H9 (cell line): ENCODE data around the gene DERA. TPM values are rescaled to one million over a fixed set of nuclear protein-coding genes. Genes with fewer than 3 reads are reported as not detected.

Source experiments
- DNase-seq: peaks from one replicate; pipeline ENCODE4 v3.0.0-alpha.2; 2017
- H2AFZ ChIP-seq: one replicate; pipeline ENCODE4 v1.6.1; 2013; ENCODE audit warnings: mild to moderate bottlenecking, low read length, control low read depth, moderate library complexity
- H2AK5ac ChIP-seq: 2 replicates; pipeline ENCODE4 v1.6.1; 2013; ENCODE audit warnings: low read length, control low read depth, mixed read lengths; ENCODE audit not compliant: insufficient read length
- H2BK120ac ChIP-seq: one replicate; pipeline ENCODE4 v1.6.1; 2013; ENCODE audit warnings: low read depth, mild to moderate bottlenecking, low read length, control low read depth, inconsistent platforms; ENCODE audit not compliant: poor library complexity, severe bottlenecking
- H2BK12ac ChIP-seq: 2 replicates; pipeline ENCODE4 v1.6.1; 2013; ENCODE audit warnings: low read length, control low read depth, mixed read lengths, low read depth; ENCODE audit not compliant: insufficient read length
- H2BK15ac ChIP-seq: 2 replicates; pipeline ENCODE4 v1.6.1; 2013; ENCODE audit warnings: low read depth, low read length, control low read depth
- H2BK20ac ChIP-seq: one replicate; pipeline ENCODE4 v1.6.1; 2013; ENCODE audit warnings: low read depth, mild to moderate bottlenecking, low read length, control low read depth, inconsistent platforms; ENCODE audit not compliant: poor library complexity, severe bottlenecking
- H2BK5ac ChIP-seq: 2 replicates; pipeline ENCODE4 v1.6.1; 2013; ENCODE audit warnings: low read length, control low read depth, mixed read lengths; ENCODE audit not compliant: insufficient read length
- H3K14ac ChIP-seq: 2 replicates; pipeline ENCODE4 v1.6.1; 2013; ENCODE audit warnings: low read length, control low read depth; ENCODE audit not compliant: insufficient read depth
- H3K18ac ChIP-seq: 2 replicates; pipeline ENCODE4 v1.6.1; 2013; ENCODE audit warnings: low read depth, mild to moderate bottlenecking, mixed read lengths, low read length, control low read depth; ENCODE audit not compliant: insufficient read length
- H3K23ac ChIP-seq: 2 replicates; pipeline ENCODE4 v1.6.1; 2013; ENCODE audit warnings: low read length, control low read depth, mixed read lengths, low read depth; ENCODE audit not compliant: insufficient read length
- H3K23me2 ChIP-seq: 2 replicates; pipeline ENCODE4 v1.6.1; 2013; ENCODE audit warnings: low read depth, mild to moderate bottlenecking, mixed read lengths, low read length, control low read depth; ENCODE audit not compliant: insufficient read length, poor library complexity, severe bottlenecking
- H3K27ac ChIP-seq: 2 replicates; pipeline ENCODE4 v1.5.1; 2013; ENCODE audit warnings: low read length, control low read depth, mixed read lengths, low read depth; ENCODE audit not compliant: insufficient read length
- H3K27me3 ChIP-seq: 2 replicates; pipeline ENCODE4 v1.6.1; 2013; ENCODE audit warnings: low read length, control low read depth, inconsistent platforms; ENCODE audit not compliant: insufficient read depth
- H3K4ac ChIP-seq: 2 replicates; pipeline ENCODE4 v1.6.1; 2013; ENCODE audit warnings: low read depth, mild to moderate bottlenecking, control low read depth, inconsistent platforms, low read length, moderate library complexity
- H3K4me1 ChIP-seq: 2 replicates; pipeline ENCODE4 v1.6.1; 2013; ENCODE audit warnings: low read length, control low read depth, inconsistent platforms; ENCODE audit not compliant: insufficient read depth
- H3K4me2 ChIP-seq: 2 replicates; pipeline ENCODE4 v1.6.1; 2013; ENCODE audit warnings: low read length, control low read depth, mixed read lengths; ENCODE audit not compliant: insufficient read length, insufficient read depth
- H3K56ac ChIP-seq: 2 replicates; pipeline ENCODE4 v1.6.1; 2013; ENCODE audit warnings: low read depth, mild to moderate bottlenecking, mixed read lengths, low read length, control low read depth; ENCODE audit not compliant: insufficient read length
- H3K79me1 ChIP-seq: 2 replicates; pipeline ENCODE4 v1.6.1; 2013; ENCODE audit warnings: low read depth, mild to moderate bottlenecking, moderate library complexity, low read length, control low read depth, inconsistent platforms; ENCODE audit not compliant: insufficient read depth, poor library complexity, severe bottlenecking
- H3K79me2 ChIP-seq: 2 replicates; pipeline ENCODE4 v1.6.1; 2013; ENCODE audit warnings: low read length, control low read depth, inconsistent platforms; ENCODE audit not compliant: insufficient read depth
- H3K9ac ChIP-seq: 2 replicates; pipeline ENCODE4 v1.6.1; 2013; ENCODE audit warnings: low read length, control low read depth, mixed read lengths; ENCODE audit not compliant: insufficient read length; ENCODE audit errors: extremely low read depth
- H3K9me3 ChIP-seq: one replicate; pipeline ENCODE4 v1.6.1; 2013; ENCODE audit warnings: low read depth, low read length, inconsistent platforms; ENCODE audit not compliant: control insufficient read depth
- H3T11ph ChIP-seq: one replicate; pipeline ENCODE4 v1.6.1; 2013; ENCODE audit warnings: mild to moderate bottlenecking, low read length, control low read depth, inconsistent platforms
- H4K20me1 ChIP-seq: one replicate; pipeline ENCODE4 v1.6.1; 2013; ENCODE audit not compliant: control insufficient read depth, insufficient read length, insufficient read depth
- H4K5ac ChIP-seq: 2 replicates; pipeline ENCODE4 v1.6.1; 2013; ENCODE audit warnings: low read depth, mild to moderate bottlenecking, mixed read lengths, low read length, control low read depth; ENCODE audit not compliant: insufficient read length
- H4K8ac ChIP-seq: replicated peaks from 2 replicates; pipeline ENCODE4 v1.6.1; 2013; ENCODE audit warnings: low read length, control low read depth, mixed read lengths, low read depth; ENCODE audit not compliant: insufficient read length
- H4K91ac ChIP-seq: 2 replicates; pipeline ENCODE4 v1.6.1; 2013; ENCODE audit warnings: low read depth, mild to moderate bottlenecking, moderate library complexity, mixed read lengths, low read length, control low read depth; ENCODE audit not compliant: insufficient read length
- H3K27ac Mint-ChIP-seq, 3 experiments: 2 replicates in 2 of 3; 3 replicates in 1 of 3; pipeline ENCODE4 v1.8.0; 2020 to 2021; ENCODE audit warnings: mixed read lengths in 3 of 3, mild to moderate bottlenecking in 1 of 3, moderate library complexity in 1 of 3
- H3K27me3 Mint-ChIP-seq: 2 replicates; pipeline ENCODE4 v1.8.0; 2021; ENCODE audit warnings: low read depth, mild to moderate bottlenecking, moderate library complexity, mixed read lengths
- H3K36me3 Mint-ChIP-seq, 3 experiments: 2 replicates in 2 of 3; 3 replicates in 1 of 3; pipeline ENCODE4 v1.8.0; 2020 to 2021; ENCODE audit warnings: low read depth in 3 of 3, mixed read lengths in 3 of 3; ENCODE audit not compliant: insufficient read depth in 1 of 3
- H3K4me1 Mint-ChIP-seq, 2 experiments: 2 replicates each; pipeline ENCODE4 v1.8.0; 2020; ENCODE audit warnings: mixed read lengths in 2 of 2
- H3K4me3 Mint-ChIP-seq, 2 experiments: 2 replicates in 1 of 2; 3 replicates in 1 of 2; pipeline ENCODE4 v1.8.0; 2020 to 2021; ENCODE audit warnings: mild to moderate bottlenecking in 2 of 2, mixed read lengths in 2 of 2, moderate library complexity in 1 of 2
- H3K9me3 Mint-ChIP-seq, 2 experiments: 2 replicates in 1 of 2; 3 replicates in 1 of 2; pipeline ENCODE4 v1.8.0; 2020; ENCODE audit warnings: mild to moderate bottlenecking in 2 of 2, mixed read lengths in 2 of 2, moderate library complexity in 1 of 2
- WGBS: extraction: QIAGEN DNeasy Blood & Tissue Kit; methylation state at CpG from one replicate; pipeline ENCODE4 v1.1.7; 2013; ENCODE audit warnings: missing lambda C conversion rate, low lambda C conversion rate, mixed read lengths; ENCODE audit not compliant: insufficient read length; ENCODE audit errors: extremely low coverage; 5-methylcytosine and 5-hydroxymethylcytosine counted together
- total RNA-seq: library from RNA; stranded (reverse); gene quantifications from 2 replicates; pipeline ENCODE4 v1.2.1, GENCODE V29; 2021
- TF ChIP-seq, protein P1 (sequence below): fragments of 200-600 bp; sonication (generic); conservative IDR thresholded peaks from 3 replicates; pipeline ENCODE4 v1.8.0; 2021; ENCODE audit warnings: antibody characterized with exemption, mild to moderate bottlenecking

The DERA gene
- total RNA-seq, 1 experiment from 2014 or later = 20.9 TPM

DNA sequence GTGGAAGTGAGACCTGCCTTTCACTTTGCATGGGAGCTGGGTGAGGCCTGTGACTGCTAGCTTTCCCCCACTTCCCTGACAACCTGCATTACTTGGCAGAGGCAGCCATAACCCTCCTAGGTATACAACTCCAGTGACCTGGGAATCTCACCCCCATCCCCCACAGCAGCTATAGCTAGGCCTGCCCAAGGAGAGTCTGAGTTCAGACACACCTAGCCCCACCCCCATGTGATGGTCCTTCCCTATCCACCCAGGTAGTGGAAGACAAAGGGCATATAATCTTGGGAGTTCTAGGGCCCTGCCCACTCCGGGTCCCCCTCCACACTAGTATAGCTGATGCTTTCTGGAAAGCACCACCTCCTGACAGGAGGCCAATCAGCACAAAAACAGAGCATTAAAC, 35.3 kb upstream of the DERA start:
- no peaks in the 10 kb centered on the region for H3K27me3 Mint-ChIP-seq
- H3K23me2 ChIP-seq = no peaks in the 10 kb centered on the region
- H3K79me2 ChIP-seq = no peaks in the 10 kb centered on the region
- no peak overlapping the region for H4K5ac ChIP-seq
- H2BK20ac ChIP-seq = no peak overlapping the region
- H3K9me3 ChIP-seq = no peaks in the 10 kb centered on the region
- H2AK5ac ChIP-seq = no peak overlapping the region
- peaks cover 0 to 5% (median 4%) of the 10 kb centered on the region in 3 experiments; a peak in 5 of 7 replicates for H3K36me3 Mint-ChIP-seq
- peaks cover 17 to 22% of the 10 kb centered on the region in 2 experiments for H3K4me1 Mint-ChIP-seq
- H3T11ph ChIP-seq = no peak overlapping the region
- no peak overlapping the region for H3K18ac ChIP-seq
- WGBS = no CpG with 5 or more reads among the region's 1 CpG
- no peaks in the 10 kb centered on the region for H3K4me1 ChIP-seq
- H3K4me2 ChIP-seq = no peak overlapping the region
- H3K27ac ChIP-seq = no peak overlapping the region
- no peak overlapping the region for H4K8ac ChIP-seq
- H3K9me3 Mint-ChIP-seq = no peaks in the 10 kb centered on the region
- no peak overlapping the region for H2BK12ac ChIP-seq
- H2BK5ac ChIP-seq = no peak overlapping the region
- DNase-seq = no peak
- no peak overlapping the region for H3K9ac ChIP-seq
- no peak overlapping the region for H2BK15ac ChIP-seq
- H3K23ac ChIP-seq = no peak overlapping the region
- no peaks in the 10 kb centered on the region for H4K20me1 ChIP-seq
- no peaks in the 10 kb centered on the region for H3K79me1 ChIP-seq
- no peak overlapping the region for H2AFZ ChIP-seq
- TF ChIP-seq, protein P1, sequence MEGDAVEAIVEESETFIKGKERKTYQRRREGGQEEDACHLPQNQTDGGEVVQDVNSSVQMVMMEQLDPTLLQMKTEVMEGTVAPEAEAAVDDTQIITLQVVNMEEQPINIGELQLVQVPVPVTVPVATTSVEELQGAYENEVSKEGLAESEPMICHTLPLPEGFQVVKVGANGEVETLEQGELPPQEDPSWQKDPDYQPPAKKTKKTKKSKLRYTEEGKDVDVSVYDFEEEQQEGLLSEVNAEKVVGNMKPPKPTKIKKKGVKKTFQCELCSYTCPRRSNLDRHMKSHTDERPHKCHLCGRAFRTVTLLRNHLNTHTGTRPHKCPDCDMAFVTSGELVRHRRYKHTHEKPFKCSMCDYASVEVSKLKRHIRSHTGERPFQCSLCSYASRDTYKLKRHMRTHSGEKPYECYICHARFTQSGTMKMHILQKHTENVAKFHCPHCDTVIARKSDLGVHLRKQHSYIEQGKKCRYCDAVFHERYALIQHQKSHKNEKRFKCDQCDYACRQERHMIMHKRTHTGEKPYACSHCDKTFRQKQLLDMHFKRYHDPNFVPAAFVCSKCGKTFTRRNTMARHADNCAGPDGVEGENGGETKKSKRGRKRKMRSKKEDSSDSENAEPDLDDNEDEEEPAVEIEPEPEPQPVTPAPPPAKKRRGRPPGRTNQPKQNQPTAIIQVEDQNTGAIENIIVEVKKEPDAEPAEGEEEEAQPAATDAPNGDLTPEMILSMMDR = no peak
- no peak overlapping the region for H2BK120ac ChIP-seq
- no peak overlapping the region for H3K4ac ChIP-seq
- no peak overlapping the region for H3K56ac ChIP-seq
- peak overlapping the region in 1 of 3 experiments; percentile 23; a peak in 1 of 7 replicates for H3K27ac Mint-ChIP-seq
- H3K4me3 Mint-ChIP-seq = no peak overlapping the region
- H4K91ac ChIP-seq = no peak overlapping the region
- no peaks in the 10 kb centered on the region; the same call in 1 of the 2 replicates for H3K27me3 ChIP-seq
- H3K14ac ChIP-seq = no peak overlapping the region
